Osteoblast (primary cell): ENCODE data around the gene DACH2. TPM values are rescaled to one million over a fixed set of nuclear protein-coding genes. Genes with fewer than 3 reads are reported as not detected.

Source experiments
- DNase-seq: peaks from one replicate; pipeline ENCODE4 v3.0.0; 2011; ENCODE audit warnings: low spot score, mixed read lengths; ENCODE audit not compliant: insufficient read length; ENCODE audit errors: missing footprints
- H2AFZ ChIP-seq: 2 replicates; pipeline ENCODE4 v1.6.0; 2011; ENCODE audit warnings: mild to moderate bottlenecking, low read length
- H3K27ac ChIP-seq: 2 replicates; pipeline ENCODE4 v1.5.1; 2011; ENCODE audit warnings: mild to moderate bottlenecking, low read depth, low read length, moderate library complexity
- H3K27me3 ChIP-seq: 2 replicates; pipeline ENCODE4 v1.6.0; 2012; ENCODE audit warnings: mild to moderate bottlenecking, control low read depth, inconsistent platforms, low read length, moderate library complexity; ENCODE audit not compliant: insufficient read depth
- H3K36me3 ChIP-seq: 2 replicates; pipeline ENCODE4 v1.5.1; 2011; ENCODE audit warnings: mild to moderate bottlenecking, low read length, control low read depth, moderate library complexity; ENCODE audit not compliant: insufficient read depth
- H3K4me1 ChIP-seq: 2 replicates; pipeline ENCODE4 v1.5.1; 2011; ENCODE audit warnings: mild to moderate bottlenecking, low read length, control low read depth, moderate library complexity; ENCODE audit not compliant: insufficient read depth
- H3K4me2 ChIP-seq: 2 replicates; pipeline ENCODE4 v1.6.0; 2011; ENCODE audit warnings: mild to moderate bottlenecking, low read length; ENCODE audit not compliant: insufficient read depth
- H3K4me3 ChIP-seq: fragments of 200-600 bp; sonication (generic); 3 replicates; pipeline ENCODE4 v1.5.1; 2012; ENCODE audit warnings: mild to moderate bottlenecking, low read length, inconsistent platforms; ENCODE audit not compliant: insufficient read depth
- H3K79me2 ChIP-seq: 2 replicates; pipeline ENCODE4 v1.6.0; 2012; ENCODE audit warnings: mild to moderate bottlenecking, low read length, control low read depth, inconsistent platforms; ENCODE audit not compliant: insufficient read depth
- H3K9me3 ChIP-seq: 2 replicates; pipeline ENCODE4 v1.5.1; 2011; ENCODE audit warnings: low read depth, low read length, control low read depth
- H4K20me1 ChIP-seq: 2 replicates; pipeline ENCODE4 v1.6.0; 2012; ENCODE audit warnings: mild to moderate bottlenecking, low read length, control low read depth; ENCODE audit not compliant: insufficient read depth
- CTCF ChIP-seq: IDR thresholded peaks from 2 replicates; pipeline ENCODE4 v1.5.1; 2011; ENCODE audit warnings: mild to moderate bottlenecking, low read depth, low read length, moderate library complexity; ENCODE audit errors: extremely low read depth
- small RNA-seq: library from RNA; depleted of rRNA; stranded (forward); fragments of <200 nt; gene quantifications from one replicate; pipeline ENCODE3, GENCODE V24; 2012
- total RNA-seq: library from RNA; depleted of rRNA; stranded (reverse); fragments of >200 nt; gene quantifications from 2 replicates; pipeline ENCODE4 v1.2.3, GENCODE V29; 2012

The DACH2 gene
- total RNA-seq, 1 donor: not detected

DNA sequence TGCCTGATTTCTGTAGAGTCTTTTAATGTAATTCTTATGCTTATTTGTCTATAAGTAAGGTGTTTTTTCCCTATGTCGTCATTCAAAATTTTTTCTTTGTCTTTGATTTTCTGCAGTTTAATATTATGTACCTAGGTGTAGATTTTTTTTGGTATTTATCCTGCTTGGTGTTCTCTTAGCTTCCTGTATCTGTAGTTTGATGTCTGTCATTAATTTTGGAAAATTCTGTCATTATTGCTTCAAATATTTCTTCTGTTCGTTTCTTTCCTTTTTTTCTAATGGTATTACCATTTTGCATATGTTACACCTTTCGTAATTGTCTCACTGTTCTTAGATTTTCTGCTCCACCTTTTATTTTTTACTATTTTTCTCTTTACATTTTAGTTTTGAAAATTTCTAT, 696.9 kb downstream of the DACH2 start:
- Histone ChIP-seq H3K4me3 (no peak overlapping the region), H3K27ac (no peak overlapping the region), H2AFZ (no peak overlapping the region), H3K4me2 (no peak overlapping the region), H4K20me1 (no peaks in the 10 kb centered on the region), H3K27me3 (no peaks in the 10 kb centered on the region), H3K9me3 (no peaks in the 10 kb centered on the region), H3K4me1 (no peaks in the 10 kb centered on the region), H3K79me2 (no peaks in the 10 kb centered on the region), H3K36me3 (no peaks in the 10 kb centered on the region)
- no peak for DNase-seq
- no peak for TF ChIP-seq CTCF

Small RNA genes lying within 50 kb of the gene (small RNA-seq; reads per million reads assigned to genes)
- gene FCF1P9: not detected
- not detected for gene RF00026

Other genes starting within 250 kb of the DACH2 start
- gene CHM, start 100.9 kb upstream of the DACH2 start, total RNA-seq: 25.3 and 31.5 TPM in 2 replicates